H9 (cell line): ENCODE measurements around the gene MAP3K7. TPM values are rescaled to one million over a fixed set of nuclear protein-coding genes. Genes with fewer than 3 reads are reported as not detected.
A peak's percentile ranks its signal among the peaks of the same experiment; 100 is the strongest.

ENCODE experiments used
- DNase-seq: peaks from one replicate; pipeline ENCODE4 v3.0.0-alpha.2; 2017
- H2AFZ ChIP-seq: one replicate; pipeline ENCODE4 v1.6.1; 2013; ENCODE audit warnings: mild to moderate bottlenecking, low read length, control low read depth, moderate library complexity
- H2AK5ac ChIP-seq: 2 replicates; pipeline ENCODE4 v1.6.1; 2013; ENCODE audit warnings: low read length, control low read depth, mixed read lengths; ENCODE audit not compliant: insufficient read length
- H2BK120ac ChIP-seq: one replicate; pipeline ENCODE4 v1.6.1; 2013; ENCODE audit warnings: low read depth, mild to moderate bottlenecking, low read length, control low read depth, inconsistent platforms; ENCODE audit not compliant: poor library complexity, severe bottlenecking
- H2BK12ac ChIP-seq: 2 replicates; pipeline ENCODE4 v1.6.1; 2013; ENCODE audit warnings: low read length, control low read depth, mixed read lengths, low read depth; ENCODE audit not compliant: insufficient read length
- H2BK15ac ChIP-seq: 2 replicates; pipeline ENCODE4 v1.6.1; 2013; ENCODE audit warnings: low read depth, low read length, control low read depth
- H2BK20ac ChIP-seq: one replicate; pipeline ENCODE4 v1.6.1; 2013; ENCODE audit warnings: low read depth, mild to moderate bottlenecking, low read length, control low read depth, inconsistent platforms; ENCODE audit not compliant: poor library complexity, severe bottlenecking
- H2BK5ac ChIP-seq: 2 replicates; pipeline ENCODE4 v1.6.1; 2013; ENCODE audit warnings: low read length, control low read depth, mixed read lengths; ENCODE audit not compliant: insufficient read length
- H3K14ac ChIP-seq: 2 replicates; pipeline ENCODE4 v1.6.1; 2013; ENCODE audit warnings: low read length, control low read depth; ENCODE audit not compliant: insufficient read depth
- H3K18ac ChIP-seq: 2 replicates; pipeline ENCODE4 v1.6.1; 2013; ENCODE audit warnings: low read depth, mild to moderate bottlenecking, mixed read lengths, low read length, control low read depth; ENCODE audit not compliant: insufficient read length
- H3K23ac ChIP-seq: 2 replicates; pipeline ENCODE4 v1.6.1; 2013; ENCODE audit warnings: low read length, control low read depth, mixed read lengths, low read depth; ENCODE audit not compliant: insufficient read length
- H3K23me2 ChIP-seq: 2 replicates; pipeline ENCODE4 v1.6.1; 2013; ENCODE audit warnings: low read depth, mild to moderate bottlenecking, mixed read lengths, low read length, control low read depth; ENCODE audit not compliant: insufficient read length, poor library complexity, severe bottlenecking
- H3K27ac ChIP-seq: 2 replicates; pipeline ENCODE4 v1.5.1; 2013; ENCODE audit warnings: low read length, control low read depth, mixed read lengths, low read depth; ENCODE audit not compliant: insufficient read length
- H3K27me3 ChIP-seq: 2 replicates; pipeline ENCODE4 v1.6.1; 2013; ENCODE audit warnings: low read length, control low read depth, inconsistent platforms; ENCODE audit not compliant: insufficient read depth
- H3K4ac ChIP-seq: 2 replicates; pipeline ENCODE4 v1.6.1; 2013; ENCODE audit warnings: low read depth, mild to moderate bottlenecking, control low read depth, inconsistent platforms, low read length, moderate library complexity
- H3K4me1 ChIP-seq: 2 replicates; pipeline ENCODE4 v1.6.1; 2013; ENCODE audit warnings: low read length, control low read depth, inconsistent platforms; ENCODE audit not compliant: insufficient read depth
- H3K4me2 ChIP-seq: 2 replicates; pipeline ENCODE4 v1.6.1; 2013; ENCODE audit warnings: low read length, control low read depth, mixed read lengths; ENCODE audit not compliant: insufficient read length, insufficient read depth
- H3K56ac ChIP-seq: 2 replicates; pipeline ENCODE4 v1.6.1; 2013; ENCODE audit warnings: low read depth, mild to moderate bottlenecking, mixed read lengths, low read length, control low read depth; ENCODE audit not compliant: insufficient read length
- H3K79me1 ChIP-seq: 2 replicates; pipeline ENCODE4 v1.6.1; 2013; ENCODE audit warnings: low read depth, mild to moderate bottlenecking, moderate library complexity, low read length, control low read depth, inconsistent platforms; ENCODE audit not compliant: insufficient read depth, poor library complexity, severe bottlenecking
- H3K79me2 ChIP-seq: 2 replicates; pipeline ENCODE4 v1.6.1; 2013; ENCODE audit warnings: low read length, control low read depth, inconsistent platforms; ENCODE audit not compliant: insufficient read depth
- H3K9ac ChIP-seq: 2 replicates; pipeline ENCODE4 v1.6.1; 2013; ENCODE audit warnings: low read length, control low read depth, mixed read lengths; ENCODE audit not compliant: insufficient read length; ENCODE audit errors: extremely low read depth
- H3K9me3 ChIP-seq: one replicate; pipeline ENCODE4 v1.6.1; 2013; ENCODE audit warnings: low read depth, low read length, inconsistent platforms; ENCODE audit not compliant: control insufficient read depth
- H3T11ph ChIP-seq: one replicate; pipeline ENCODE4 v1.6.1; 2013; ENCODE audit warnings: mild to moderate bottlenecking, low read length, control low read depth, inconsistent platforms
- H4K20me1 ChIP-seq: one replicate; pipeline ENCODE4 v1.6.1; 2013; ENCODE audit not compliant: control insufficient read depth, insufficient read length, insufficient read depth
- H4K5ac ChIP-seq: 2 replicates; pipeline ENCODE4 v1.6.1; 2013; ENCODE audit warnings: low read depth, mild to moderate bottlenecking, mixed read lengths, low read length, control low read depth; ENCODE audit not compliant: insufficient read length
- H4K8ac ChIP-seq: replicated peaks from 2 replicates; pipeline ENCODE4 v1.6.1; 2013; ENCODE audit warnings: low read length, control low read depth, mixed read lengths, low read depth; ENCODE audit not compliant: insufficient read length
- H4K91ac ChIP-seq: 2 replicates; pipeline ENCODE4 v1.6.1; 2013; ENCODE audit warnings: low read depth, mild to moderate bottlenecking, moderate library complexity, mixed read lengths, low read length, control low read depth; ENCODE audit not compliant: insufficient read length
- H3K27ac Mint-ChIP-seq, 3 experiments: 2 replicates in 2 of 3; 3 replicates in 1 of 3; pipeline ENCODE4 v1.8.0; 2020 to 2021; ENCODE audit warnings: mixed read lengths in 3 of 3, mild to moderate bottlenecking in 1 of 3, moderate library complexity in 1 of 3
- H3K27me3 Mint-ChIP-seq: 2 replicates; pipeline ENCODE4 v1.8.0; 2021; ENCODE audit warnings: low read depth, mild to moderate bottlenecking, moderate library complexity, mixed read lengths
- H3K36me3 Mint-ChIP-seq, 3 experiments: 2 replicates in 2 of 3; 3 replicates in 1 of 3; pipeline ENCODE4 v1.8.0; 2020 to 2021; ENCODE audit warnings: low read depth in 3 of 3, mixed read lengths in 3 of 3; ENCODE audit not compliant: insufficient read depth in 1 of 3
- H3K4me1 Mint-ChIP-seq, 2 experiments: 2 replicates each; pipeline ENCODE4 v1.8.0; 2020; ENCODE audit warnings: mixed read lengths in 2 of 2
- H3K4me3 Mint-ChIP-seq, 2 experiments: 2 replicates in 1 of 2; 3 replicates in 1 of 2; pipeline ENCODE4 v1.8.0; 2020 to 2021; ENCODE audit warnings: mild to moderate bottlenecking in 2 of 2, mixed read lengths in 2 of 2, moderate library complexity in 1 of 2
- H3K9me3 Mint-ChIP-seq, 2 experiments: 2 replicates in 1 of 2; 3 replicates in 1 of 2; pipeline ENCODE4 v1.8.0; 2020; ENCODE audit warnings: mild to moderate bottlenecking in 2 of 2, mixed read lengths in 2 of 2, moderate library complexity in 1 of 2
- WGBS: extraction: QIAGEN DNeasy Blood & Tissue Kit; methylation state at CpG from one replicate; pipeline ENCODE4 v1.1.7; 2013; ENCODE audit warnings: missing lambda C conversion rate, low lambda C conversion rate, mixed read lengths; ENCODE audit not compliant: insufficient read length; ENCODE audit errors: extremely low coverage; 5-methylcytosine and 5-hydroxymethylcytosine counted together
- total RNA-seq: library from RNA; stranded (reverse); gene quantifications from 2 replicates; pipeline ENCODE4 v1.2.1, GENCODE V29; 2021
- TF ChIP-seq, protein P1 (sequence below): fragments of 200-600 bp; sonication (generic); conservative IDR thresholded peaks from 3 replicates; pipeline ENCODE4 v1.8.0; 2021; ENCODE audit warnings: antibody characterized with exemption, mild to moderate bottlenecking

MAP3K7 gene
- total RNA-seq, 1 experiment from 2014 or later, result 31.3 TPM

DNA sequence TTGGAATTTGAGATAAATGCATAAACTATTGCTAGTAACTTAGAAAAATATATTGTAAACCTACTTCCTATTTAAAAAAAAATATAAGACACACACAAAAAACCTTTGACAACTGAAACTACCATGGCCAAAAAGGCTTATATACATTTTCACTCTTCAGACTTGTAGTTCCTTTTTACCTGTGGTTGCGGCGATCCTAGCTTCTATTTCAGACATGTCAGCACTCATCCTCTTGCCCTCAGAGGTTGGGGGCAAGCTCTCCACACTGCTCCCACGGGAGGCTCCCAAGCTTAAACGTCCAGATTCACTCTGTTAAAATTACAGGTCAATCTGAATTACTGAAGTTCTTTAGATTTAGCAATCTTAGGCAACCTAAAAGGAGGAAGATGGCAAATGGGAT lies 39.8 kb downstream of the MAP3K7 start:
- no peaks in the 10 kb centered on the region for H3K9me3 ChIP-seq
- peak overlapping the region in 2 of 3 experiments; percentile 15 to 21; a peak in 2 of 7 replicates for H3K27ac Mint-ChIP-seq
- no peak overlapping the region for H3K56ac ChIP-seq
- no peak overlapping the region for H3K4ac ChIP-seq
- no peaks in the 10 kb centered on the region for H4K20me1 ChIP-seq
- H2BK5ac ChIP-seq, result no peak overlapping the region
- no peak overlapping the region for H4K5ac ChIP-seq
- H3K4me1 Mint-ChIP-seq, result peaks cover 3 to 5% of the 10 kb centered on the region in 2 experiments; a peak in 2 of 4 replicates
- no peak overlapping the region for H3K4me3 Mint-ChIP-seq
- H3K9me3 Mint-ChIP-seq, result no peaks in the 10 kb centered on the region
- no peak overlapping the region for H3K4me2 ChIP-seq
- H2BK12ac ChIP-seq, result no peak overlapping the region
- no peaks in the 10 kb centered on the region for H3K4me1 ChIP-seq
- H2BK20ac ChIP-seq, result no peak overlapping the region
- no peak overlapping the region for H3K27ac ChIP-seq
- H3K23ac ChIP-seq, result no peak overlapping the region
- no peak overlapping the region for H3K9ac ChIP-seq
- no peaks in the 10 kb centered on the region for H3K27me3 Mint-ChIP-seq
- H3K79me2 ChIP-seq, result no peaks in the 10 kb centered on the region
- no peaks in the 10 kb centered on the region for H3K79me1 ChIP-seq
- DNase-seq, result no peak
- H3K14ac ChIP-seq, result no peak overlapping the region
- TF ChIP-seq, protein P1, sequence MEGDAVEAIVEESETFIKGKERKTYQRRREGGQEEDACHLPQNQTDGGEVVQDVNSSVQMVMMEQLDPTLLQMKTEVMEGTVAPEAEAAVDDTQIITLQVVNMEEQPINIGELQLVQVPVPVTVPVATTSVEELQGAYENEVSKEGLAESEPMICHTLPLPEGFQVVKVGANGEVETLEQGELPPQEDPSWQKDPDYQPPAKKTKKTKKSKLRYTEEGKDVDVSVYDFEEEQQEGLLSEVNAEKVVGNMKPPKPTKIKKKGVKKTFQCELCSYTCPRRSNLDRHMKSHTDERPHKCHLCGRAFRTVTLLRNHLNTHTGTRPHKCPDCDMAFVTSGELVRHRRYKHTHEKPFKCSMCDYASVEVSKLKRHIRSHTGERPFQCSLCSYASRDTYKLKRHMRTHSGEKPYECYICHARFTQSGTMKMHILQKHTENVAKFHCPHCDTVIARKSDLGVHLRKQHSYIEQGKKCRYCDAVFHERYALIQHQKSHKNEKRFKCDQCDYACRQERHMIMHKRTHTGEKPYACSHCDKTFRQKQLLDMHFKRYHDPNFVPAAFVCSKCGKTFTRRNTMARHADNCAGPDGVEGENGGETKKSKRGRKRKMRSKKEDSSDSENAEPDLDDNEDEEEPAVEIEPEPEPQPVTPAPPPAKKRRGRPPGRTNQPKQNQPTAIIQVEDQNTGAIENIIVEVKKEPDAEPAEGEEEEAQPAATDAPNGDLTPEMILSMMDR, result no peak
- H3T11ph ChIP-seq, result no peak overlapping the region
- H3K18ac ChIP-seq, result no peak overlapping the region
- H2BK120ac ChIP-seq, result no peak overlapping the region
- no peak overlapping the region for H2BK15ac ChIP-seq
- no peak overlapping the region for H2AFZ ChIP-seq
- WGBS, result no CpG with 5 or more reads among the region's 4 CpGs
- H3K23me2 ChIP-seq, result no peaks in the 10 kb centered on the region
- H3K36me3 Mint-ChIP-seq, result peaks cover 19 to 59% (median 52%) of the 10 kb centered on the region in 3 experiments; a peak in 5 of 7 replicates
- no peak overlapping the region for H4K8ac ChIP-seq
- H3K27me3 ChIP-seq, result no peaks in the 10 kb centered on the region
- H2AK5ac ChIP-seq, result no peak overlapping the region
- H4K91ac ChIP-seq, result no peak overlapping the region
